ENCODE measurements around the gene FUBP3. TPM values are rescaled to one million over a fixed set of nuclear protein-coding genes. Genes with fewer than 3 reads are reported as not detected.

The FUBP3 gene
- polyA plus RNA-seq, 1 of the 3 experiments (the other 2 are of a cell fraction), result 55.1 TPM

DNA sequence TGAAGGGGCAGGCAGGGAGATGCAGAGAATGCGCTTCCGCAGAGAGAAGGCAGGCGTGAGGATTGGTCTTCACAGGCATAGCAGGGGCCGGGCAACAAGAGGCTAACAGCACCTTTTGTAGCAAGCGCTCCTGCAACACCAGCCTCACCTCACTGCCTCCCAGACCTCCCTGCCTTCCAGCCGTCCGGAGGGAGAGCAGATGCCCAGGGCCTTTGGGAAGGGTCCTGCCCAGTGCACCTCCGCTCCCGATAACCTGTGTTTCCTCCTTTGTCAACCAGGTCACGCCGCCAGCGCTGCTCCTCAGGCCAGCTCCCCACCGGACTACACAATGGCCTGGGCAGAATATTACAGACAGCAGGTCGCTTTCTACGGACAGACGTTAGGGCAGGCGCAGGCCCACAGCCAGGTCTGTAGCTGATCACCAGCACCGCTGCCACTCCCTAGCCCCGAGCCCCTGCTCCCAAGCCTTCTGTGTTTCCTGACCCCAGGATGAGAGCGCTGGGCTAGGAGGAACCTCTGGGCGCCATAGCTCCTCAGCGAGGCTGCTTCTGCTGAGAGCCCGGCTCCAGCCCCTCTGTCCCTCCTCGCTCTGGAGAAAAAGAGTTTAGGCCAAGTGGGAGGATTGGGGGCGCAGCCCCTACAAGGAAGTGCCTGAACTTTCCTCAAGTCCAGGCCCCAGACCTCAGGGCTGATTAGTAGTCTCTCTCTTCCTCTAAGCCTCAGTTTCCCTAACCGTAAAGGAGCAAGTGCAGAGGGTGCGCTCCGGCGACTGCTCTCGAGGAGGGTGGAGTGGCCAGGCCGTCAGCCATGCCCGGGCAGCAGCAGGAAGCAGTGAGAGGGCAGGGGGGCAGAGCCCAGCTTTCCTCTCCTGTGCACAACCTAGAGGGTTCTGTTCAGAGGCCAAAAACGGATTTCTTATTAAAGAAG lies 56.6 kb downstream of the FUBP3 start:
- ChIA-PET CTCF (interaction anchor here (1.3 to 3.2 kb wide), 2 partner anchors 47 to 175 kb away, joined by 5 to 8 read pairs; no protein-coding TSS in a partner anchor), POLR2A (no interaction called here)
- H2AFZ ChIP-seq (ENCODE audit: low read depth), result no peak overlapping the region
- no peak overlapping the region for H3K9ac ChIP-seq
- 97% methylated on average over 29 of the region's 33 CpGs for WGBS (ENCODE audit: low lambda C conversion rate)
- peaks cover 4 to 79% of the 10 kb centered on the region in 2 experiments for H3K36me3 ChIP-seq (replicated peaks in 1 of 2; ENCODE audit: control insufficient read depth in 1 of 2, insufficient read depth in 2 of 2, low read length in 1 of 2)
- TF ChIP-seq EP300 (IDR thresholded peaks at IDR 0.05; ENCODE audit: borderline replicate concordance in 1 of 2, low read depth in 1 of 2, low read length in 1 of 2) (no peak), TEAD4 (IDR thresholded peaks at IDR 0.05; ENCODE audit: borderline replicate concordance, insufficient read depth) (no peak), MEF2A (IDR thresholded peaks at IDR 0.05; ENCODE audit: borderline replicate concordance, low read depth) (no peak), TCF12 (IDR thresholded peaks at IDR 0.05) (no peak), ELF1 (IDR thresholded peaks at IDR 0.05) (no peak), CHD2 (IDR thresholded peaks at IDR 0.05; ENCODE audit: low read length, partially characterized antibody) (no peak), REST (IDR thresholded peaks at IDR 0.05; ENCODE audit: low read depth, low read length) (no peak), MAX (IDR thresholded peaks at IDR 0.05; ENCODE audit: low read depth) (no peak), PBX3 (IDR thresholded peaks at IDR 0.05) (no peak), NFIC (IDR thresholded peaks at IDR 0.05; ENCODE audit: borderline replicate concordance) (no peak), GATA2 (CRISPR knock-in tag; IDR thresholded peaks at IDR 0.05) (no peak), FOSL2 (IDR thresholded peaks at IDR 0.05; ENCODE audit: borderline replicate concordance, low read depth) (no peak), RFX5 (IDR thresholded peaks at IDR 0.05; ENCODE audit: low read length) (no peak), EZH2phosphoT487 (IDR thresholded peaks at IDR 0.05; ENCODE audit: borderline replicate concordance, low read depth) (no peak)
- no peaks in the 10 kb centered on the region for H3F3A ChIP-seq (replicated peaks; ENCODE audit: insufficient read depth)
- DNase-seq, result no peak
- no peaks in the 10 kb centered on the region for H3K9me2 ChIP-seq
- H3K9me3 ChIP-seq, result no peaks in the 10 kb centered on the region
- H3K4me3 ChIP-seq (ENCODE audit: low read depth in 2 of 2, low read length in 1 of 2), result no peak overlapping the region
- H3K4me2 ChIP-seq, result no peak overlapping the region
- no peaks in the 10 kb centered on the region for H3K4me1 ChIP-seq (ENCODE audit: control insufficient read depth in 1 of 2, insufficient read depth in 2 of 2, low read depth in 1 of 2, low read length in 1 of 2)
- H3K79me2 ChIP-seq (ENCODE audit: insufficient read depth), result no peaks in the 10 kb centered on the region
- H3K27me3 ChIP-seq (ENCODE audit: insufficient read depth), result no peaks in the 10 kb centered on the region
- no peak overlapping the region for H3K27ac ChIP-seq (ENCODE audit: low read depth in 2 of 2, low read length in 1 of 2)
- H4K20me1 ChIP-seq (ENCODE audit: insufficient read depth), result no peaks in the 10 kb centered on the region
